ENCODE measurements around the gene FAF2.
A peak's percentile ranks its signal among the peaks of the same experiment; 100 is the strongest.

FAF2 gene

DNA sequence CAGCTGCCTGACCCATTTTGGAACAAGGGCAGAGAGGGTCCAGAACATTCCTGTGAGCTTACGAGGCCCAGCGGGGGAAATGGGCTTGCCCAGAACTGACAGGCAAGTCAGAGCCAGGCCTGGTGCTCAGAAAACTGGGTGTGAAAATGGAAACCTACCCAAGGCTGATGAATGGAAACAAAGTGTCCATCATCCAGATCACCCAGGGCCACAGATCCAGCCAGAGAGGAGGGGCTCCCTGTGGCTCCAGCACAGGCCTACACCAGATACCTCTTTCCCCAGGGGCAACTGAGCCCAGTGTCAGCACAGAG, 35.0 kb upstream of the FAF2 start:
- H3K18ac ChIP-seq (ENCODE audit: low read depth in 1 of 2, low read length in 2 of 2): no peak overlapping the region
- H3K14ac ChIP-seq (ENCODE audit: low read length in 2 of 2): no peak overlapping the region
- DNase-seq: peak; percentile 24
- H3K79me1 ChIP-seq (replicated peaks; ENCODE audit: low read length, poor library complexity, severe bottlenecking): peaks cover 35% of the 10 kb centered on the region
- no peak overlapping the region for H2AK5ac ChIP-seq (ENCODE audit: low read length, severe bottlenecking)
- peak overlapping the region in 1 of 2 experiments; percentile 5 for H3K4me3 ChIP-seq (ENCODE audit: insufficient read depth in 1 of 2, low read depth in 1 of 2, low read length in 2 of 2)
- 72% methylated on average over 2 of the region's 2 CpGs for WGBS
- H3K27ac ChIP-seq (ENCODE audit: low read length, poor library complexity, severe bottlenecking): no peak overlapping the region
- peaks cover 10 to 13% of the 10 kb centered on the region in 2 experiments for H3K36me3 ChIP-seq (ENCODE audit: control insufficient read depth in 1 of 2, insufficient read depth in 2 of 2, low read depth in 1 of 2, low read length in 2 of 2)
- no peak overlapping the region for H3K23ac ChIP-seq (ENCODE audit: low read length in 2 of 2)
- H3K4ac ChIP-seq (ENCODE audit: low read depth in 1 of 2, low read length in 2 of 2): no peak overlapping the region
- H3K9ac ChIP-seq (ENCODE audit: low read length): peak overlapping the region; percentile 93
- no peak overlapping the region for H2AFZ ChIP-seq (ENCODE audit: low read depth, low read length)
- no peak overlapping the region for H4K8ac ChIP-seq (ENCODE audit: low read length)
- H2BK5ac ChIP-seq (ENCODE audit: low read depth, low read length, poor library complexity, severe bottlenecking): no peak overlapping the region
- no peak overlapping the region for H2BK120ac ChIP-seq (ENCODE audit: low read depth, low read length)
- H2BK15ac ChIP-seq (ENCODE audit: low read depth, poor library complexity, severe bottlenecking): no peak overlapping the region
- H3K27me3 ChIP-seq (ENCODE audit: control insufficient read depth in 1 of 2, insufficient read depth in 1 of 2, low read length in 2 of 2): no peaks in the 10 kb centered on the region
- H3K4me1 ChIP-seq (ENCODE audit: control insufficient read depth, insufficient read depth, low read depth, low read length): peaks cover 33% of the 10 kb centered on the region
- H2BK12ac ChIP-seq (ENCODE audit: low read length in 2 of 2): no peak overlapping the region
- no peak overlapping the region for H4K91ac ChIP-seq (ENCODE audit: low read length)
- H3K4me2 ChIP-seq (ENCODE audit: low read length, poor library complexity, severe bottlenecking): no peak overlapping the region
- no peaks in the 10 kb centered on the region for H3K9me3 ChIP-seq (ENCODE audit: control insufficient read depth, low read length)

DNA sequence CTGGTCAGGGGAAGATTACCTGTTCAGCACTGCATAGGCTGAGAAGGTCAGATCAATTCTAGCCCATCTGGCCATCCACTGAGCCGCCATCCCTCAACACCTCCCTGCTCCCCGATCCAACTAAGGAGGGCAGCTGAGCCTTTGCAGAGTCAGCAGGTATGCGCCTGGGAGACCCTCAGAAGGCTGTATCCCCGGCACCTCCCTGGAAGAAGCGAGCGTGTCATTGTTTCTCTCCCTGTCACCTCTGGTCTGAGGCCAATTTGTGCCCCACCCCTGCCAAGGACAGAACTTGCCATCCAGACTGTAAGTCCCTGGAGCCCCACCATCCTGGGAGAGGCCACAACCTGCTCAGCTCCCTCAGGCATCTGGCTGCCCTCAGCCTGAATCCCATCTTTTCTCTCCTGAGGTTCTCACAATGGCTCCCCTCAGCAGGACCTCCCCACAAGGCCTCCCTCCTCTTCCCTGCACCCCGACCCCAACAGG, 34.4 kb upstream of the FAF2 start:
- no peaks in the 10 kb centered on the region for H3K9me3 ChIP-seq (ENCODE audit: control insufficient read depth, low read length)
- WGBS: 89% methylated on average over 7 of the region's 7 CpGs

DNA sequence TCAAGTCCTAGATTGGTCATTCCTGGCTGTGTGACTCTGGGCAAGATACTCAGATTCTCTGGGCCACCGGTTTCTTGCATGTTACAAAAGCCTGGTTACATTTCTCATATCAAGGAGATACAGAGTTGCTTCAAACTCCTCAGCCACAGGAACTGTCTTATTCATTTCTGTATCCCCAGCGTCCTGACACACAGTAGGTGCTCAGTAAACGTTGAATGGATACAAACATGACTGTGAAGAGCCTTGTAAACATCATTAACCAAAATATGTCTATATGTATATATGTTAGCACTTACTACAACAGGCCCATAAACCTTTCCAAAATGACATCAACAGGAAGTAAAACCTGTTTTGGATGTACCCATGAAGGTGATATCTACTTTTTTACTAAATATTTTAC, 33.5 kb upstream of the FAF2 start:
- Histone ChIP-seq H2AK5ac (ENCODE audit: low read length, severe bottlenecking) (no peak overlapping the region), H2BK12ac (ENCODE audit: low read length in 2 of 2) (no peak overlapping the region), H2AFZ (ENCODE audit: low read depth, low read length) (no peak overlapping the region), H4K8ac (ENCODE audit: low read length) (no peak overlapping the region), H3K18ac (ENCODE audit: low read depth in 1 of 2, low read length in 2 of 2) (no peak overlapping the region), H2BK120ac (ENCODE audit: low read depth, low read length) (no peak overlapping the region), H3K4ac (ENCODE audit: low read depth in 1 of 2, low read length in 2 of 2) (no peak overlapping the region), H3K14ac (ENCODE audit: low read length in 2 of 2) (no peak overlapping the region), H3K23ac (ENCODE audit: low read length in 2 of 2) (no peak overlapping the region), H3K27me3 (ENCODE audit: control insufficient read depth in 1 of 2, insufficient read depth in 1 of 2, low read length in 2 of 2) (peaks cover 0 to 2% of the 10 kb centered on the region in 2 experiments), H3K4me3 (ENCODE audit: insufficient read depth in 1 of 2, low read depth in 1 of 2, low read length in 2 of 2) (peak overlapping the region in 1 of 2 experiments; percentile 89), H2BK15ac (ENCODE audit: low read depth, poor library complexity, severe bottlenecking) (no peak overlapping the region), H3K9ac (ENCODE audit: low read length) (peak overlapping the region; percentile 93), H3K36me3 (ENCODE audit: control insufficient read depth in 1 of 2, insufficient read depth in 2 of 2, low read depth in 1 of 2, low read length in 2 of 2) (peaks cover 8 to 9% of the 10 kb centered on the region in 2 experiments), H4K91ac (ENCODE audit: low read length) (no peak overlapping the region), H3K27ac (ENCODE audit: low read length, poor library complexity, severe bottlenecking) (no peak overlapping the region), H3K79me1 (replicated peaks; ENCODE audit: low read length, poor library complexity, severe bottlenecking) (peaks cover 35% of the 10 kb centered on the region), H3K4me1 (ENCODE audit: control insufficient read depth, insufficient read depth, low read depth, low read length) (peaks cover 34% of the 10 kb centered on the region), H2BK5ac (ENCODE audit: low read depth, low read length, poor library complexity, severe bottlenecking) (no peak overlapping the region), H3K9me3 (ENCODE audit: control insufficient read depth, low read length) (no peaks in the 10 kb centered on the region), H3K4me2 (ENCODE audit: low read length, poor library complexity, severe bottlenecking) (no peak overlapping the region)
- 100% methylated on average over 1 of the region's 3 CpGs for WGBS
- DNase-seq: no peak

More for the DNA sequence above, 34.4 kb upstream of the FAF2 start:
- no peak overlapping the region for H4K91ac ChIP-seq (ENCODE audit: low read length)
- no peak overlapping the region for H3K4me2 ChIP-seq (ENCODE audit: low read length, poor library complexity, severe bottlenecking)
- no peak overlapping the region for H3K23ac ChIP-seq (ENCODE audit: low read length in 2 of 2)
- no peak overlapping the region for H2BK120ac ChIP-seq (ENCODE audit: low read depth, low read length)
- H3K27me3 ChIP-seq (ENCODE audit: control insufficient read depth in 1 of 2, insufficient read depth in 1 of 2, low read length in 2 of 2): no peaks in the 10 kb centered on the region
- no peak overlapping the region for H3K18ac ChIP-seq (ENCODE audit: low read depth in 1 of 2, low read length in 2 of 2)
- H3K14ac ChIP-seq (ENCODE audit: low read length in 2 of 2): no peak overlapping the region
- H3K4me1 ChIP-seq (ENCODE audit: control insufficient read depth, insufficient read depth, low read depth, low read length): peaks cover 34% of the 10 kb centered on the region
- H2AK5ac ChIP-seq (ENCODE audit: low read length, severe bottlenecking): no peak overlapping the region
- peak overlapping the region; percentile 93 for H3K9ac ChIP-seq (ENCODE audit: low read length)
- H3K79me1 ChIP-seq (replicated peaks; ENCODE audit: low read length, poor library complexity, severe bottlenecking): peaks cover 35% of the 10 kb centered on the region
- H2AFZ ChIP-seq (ENCODE audit: low read depth, low read length): no peak overlapping the region
- H2BK5ac ChIP-seq (ENCODE audit: low read depth, low read length, poor library complexity, severe bottlenecking): no peak overlapping the region
- no peak for DNase-seq
- H3K36me3 ChIP-seq (ENCODE audit: control insufficient read depth in 1 of 2, insufficient read depth in 2 of 2, low read depth in 1 of 2, low read length in 2 of 2): peaks cover 10 to 13% of the 10 kb centered on the region in 2 experiments
- no peak overlapping the region for H3K4ac ChIP-seq (ENCODE audit: low read depth in 1 of 2, low read length in 2 of 2)
- no peak overlapping the region for H2BK15ac ChIP-seq (ENCODE audit: low read depth, poor library complexity, severe bottlenecking)
- peak overlapping the region in 1 of 2 experiments; percentile 5 for H3K4me3 ChIP-seq (ENCODE audit: insufficient read depth in 1 of 2, low read depth in 1 of 2, low read length in 2 of 2)
- no peak overlapping the region for H4K8ac ChIP-seq (ENCODE audit: low read length)
- peak overlapping the region in 1 of 2 experiments; percentile 15 for H2BK12ac ChIP-seq (ENCODE audit: low read length in 2 of 2)
- no peak overlapping the region for H3K27ac ChIP-seq (ENCODE audit: low read length, poor library complexity, severe bottlenecking)

DNA sequence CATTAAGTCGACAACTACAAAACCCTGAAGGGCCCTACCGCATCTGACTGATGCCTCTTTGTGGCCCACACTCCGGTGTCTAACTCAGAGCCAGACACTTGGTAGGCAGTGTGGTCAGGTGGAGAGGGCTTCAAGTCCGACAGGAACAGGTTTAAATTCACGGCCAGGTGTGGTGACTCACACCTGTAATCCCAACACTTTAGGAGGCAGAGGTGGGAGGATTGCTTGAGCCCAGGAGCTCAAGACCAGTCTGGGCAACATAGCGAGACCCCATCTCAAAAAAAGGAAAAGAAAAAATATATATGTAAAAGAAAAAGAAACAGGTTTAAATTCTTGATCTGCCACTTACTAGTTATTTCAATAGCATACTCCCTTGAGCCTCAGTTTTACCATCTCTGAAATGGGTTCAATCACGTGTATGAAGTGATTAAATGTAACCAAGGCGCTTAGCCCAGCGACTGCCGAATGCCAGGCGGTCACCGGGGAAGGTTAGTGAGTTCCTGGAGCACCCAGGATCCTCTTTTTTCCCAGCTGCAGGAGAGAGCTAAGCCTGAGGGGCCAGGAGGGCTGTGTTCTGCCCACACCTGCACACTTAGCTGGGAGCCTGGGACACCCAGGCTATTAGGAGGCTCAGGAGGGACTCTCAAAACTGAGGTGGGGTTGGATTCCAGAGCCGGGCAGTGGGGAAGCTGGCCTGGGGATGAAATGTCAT, 32.8 kb upstream of the FAF2 start:
- peaks cover 34% of the 10 kb centered on the region for H3K4me1 ChIP-seq (ENCODE audit: control insufficient read depth, insufficient read depth, low read depth, low read length)
- H3K79me1 ChIP-seq (replicated peaks; ENCODE audit: low read length, poor library complexity, severe bottlenecking): peaks cover 29% of the 10 kb centered on the region
- WGBS: 77% methylated on average over 11 of the region's 13 CpGs

More for the DNA sequence above, 32.8 kb upstream of the FAF2 start:
- H2BK5ac ChIP-seq (ENCODE audit: low read depth, low read length, poor library complexity, severe bottlenecking): no peak overlapping the region
- no peak overlapping the region for H2AFZ ChIP-seq (ENCODE audit: low read depth, low read length)
- no peaks in the 10 kb centered on the region for H3K9me3 ChIP-seq (ENCODE audit: control insufficient read depth, low read length)
- H4K8ac ChIP-seq (ENCODE audit: low read length): no peak overlapping the region
- H3K4me2 ChIP-seq (ENCODE audit: low read length, poor library complexity, severe bottlenecking): peak overlapping the region; percentile 80
- H2BK120ac ChIP-seq (ENCODE audit: low read depth, low read length): peak overlapping the region; percentile 34
- H3K18ac ChIP-seq (ENCODE audit: low read depth in 1 of 2, low read length in 2 of 2): peak overlapping the region; percentile 90 to 96
- H3K4me3 ChIP-seq (ENCODE audit: insufficient read depth in 1 of 2, low read depth in 1 of 2, low read length in 2 of 2): peak overlapping the region; percentile 88 to 89
- peak overlapping the region; percentile 93 for H3K9ac ChIP-seq (ENCODE audit: low read length)
- peak overlapping the region in 1 of 2 experiments; percentile 84 for H3K14ac ChIP-seq (ENCODE audit: low read length in 2 of 2)
- peak overlapping the region; percentile 18 for H2AK5ac ChIP-seq (ENCODE audit: low read length, severe bottlenecking)
- H3K27me3 ChIP-seq (ENCODE audit: control insufficient read depth in 1 of 2, insufficient read depth in 1 of 2, low read length in 2 of 2): peaks cover 0 to 7% of the 10 kb centered on the region in 2 experiments
- H3K27ac ChIP-seq (ENCODE audit: low read length, poor library complexity, severe bottlenecking): peak overlapping the region; percentile 10
- H3K36me3 ChIP-seq (ENCODE audit: control insufficient read depth in 1 of 2, insufficient read depth in 2 of 2, low read depth in 1 of 2, low read length in 2 of 2): peaks cover 1 to 5% of the 10 kb centered on the region in 2 experiments
- H2BK12ac ChIP-seq (ENCODE audit: low read length in 2 of 2): peak overlapping the region in 1 of 2 experiments; percentile 64
- peak overlapping the region in 1 of 2 experiments; percentile 75 for H3K23ac ChIP-seq (ENCODE audit: low read length in 2 of 2)
- H3K4ac ChIP-seq (ENCODE audit: low read depth in 1 of 2, low read length in 2 of 2): peak overlapping the region in 1 of 2 experiments; percentile 42
- peak overlapping the region; percentile 39 for H4K91ac ChIP-seq (ENCODE audit: low read length)
- DNase-seq: peak; percentile 28
- no peak overlapping the region for H2BK15ac ChIP-seq (ENCODE audit: low read depth, poor library complexity, severe bottlenecking)
